Stimulated activated CD8-positive, alpha-beta memory T cell treated with anti-CD3 and anti-CD28 coated beads, Interleukin-12 subunit alpha, Interleukin-12 subunit beta, amount 100 ng/mL, for 4 hours (primary cell): Measurements from ENCODE around the gene RBM4B.
"Not testable (repeated sequence)": the region's sequence is repeated elsewhere in the genome, so short reads cannot be mapped to it uniquely, and the experiment has no call there.

Experiments used
- DNase-seq: peaks from one replicate; pipeline ENCODE4 v3.0.0-alpha.2; 2020; ENCODE audit warnings: low read depth

RBM4B gene

GRCh38 chr11:66639814-66640340 is 37.8 kb downstream of the RBM4B start:
- not testable (repeated sequence) for DNase-seq

GRCh38 chr11:66639066-66639813 is 38.4 kb downstream of the RBM4B start:
- peak; percentile 8 for DNase-seq

- peak; percentile 86 for DNase-seq
Measured at GRCh38 chr11:66638177-66639065, 39.3 kb downstream of the RBM4B start, which contains the start of gene RBM4. RBM4 (plus strand) TSS chr11:66638703; CDS start chr11:66639712, 1,009 bp downstream.

- no peak for DNase-seq
Measured at GRCh38 chr11:66637557-66638176, 40.0 kb downstream of the RBM4B start.

GRCh38 chr11:66636411-66636810 is 41.3 kb downstream of the RBM4B start:
- no peak for DNase-seq

GRCh38 chr11:66632952-66633351 is 44.7 kb downstream of the RBM4B start:
- no peak for DNase-seq

GRCh38 chr11:66631883-66632282 is 45.8 kb downstream of the RBM4B start:
- DNase-seq, result no peak

GRCh38 chr11:66629356-66629755 is 48.3 kb downstream of the RBM4B start:
- no peak for DNase-seq

- no peak for DNase-seq
Measured at GRCh38 chr11:66628061-66628603, 49.6 kb downstream of the RBM4B start.

- no peak for DNase-seq
Measured at GRCh38 chr11:66626926-66627325, 50.8 kb downstream of the RBM4B start.

GRCh38 chr11:66626382-66626781 is 51.3 kb downstream of the RBM4B start:
- DNase-seq, result no peak

- DNase-seq, result no peak
Measured at GRCh38 chr11:66625752-66626149, 51.9 kb downstream of the RBM4B start.

- DNase-seq, result no peak
Measured at GRCh38 chr11:66625041-66625751, 52.5 kb downstream of the RBM4B start.

- DNase-seq, result no peak
Measured at GRCh38 chr11:66624450-66624849, 53.2 kb downstream of the RBM4B start.

- DNase-seq, result no peak
Measured at GRCh38 chr11:66619080-66619554, 58.6 kb downstream of the RBM4B start.

GRCh38 chr11:66617155-66617834 is 60.4 kb downstream of the RBM4B start:
- DNase-seq, result peak; percentile 7

GRCh38 chr11:66616379-66617154 is 61.1 kb downstream of the RBM4B start, which contains the start of gene RBM14:
RBM14 (plus strand) TSS chr11:66616630; CDS start chr11:66616721, 91 bp downstream.
- peak; percentile 95 for DNase-seq
